ENCODE results near the gene ZBTB33.

DNA sequence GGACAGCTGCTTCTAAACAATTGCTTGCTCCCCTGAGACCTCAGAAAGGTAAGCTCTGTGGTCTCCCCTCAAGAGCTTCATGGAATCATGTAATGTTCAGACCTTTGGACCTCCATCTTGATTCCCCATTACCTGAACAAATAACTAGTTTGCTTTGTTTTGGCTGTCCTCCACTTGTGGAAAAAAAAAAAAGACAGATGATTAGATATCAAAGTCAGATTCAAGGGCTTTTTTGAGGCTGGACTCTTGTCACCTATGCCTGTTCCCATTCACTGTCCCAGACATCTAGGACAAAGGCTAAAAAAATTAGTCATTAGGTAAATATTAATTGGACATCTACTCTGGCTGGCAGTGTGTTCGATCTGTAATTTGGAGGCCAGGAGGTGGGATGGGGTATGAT is 47.3 kb downstream of the ZBTB33 start:
- TF ChIP-seq, protein P1, sequence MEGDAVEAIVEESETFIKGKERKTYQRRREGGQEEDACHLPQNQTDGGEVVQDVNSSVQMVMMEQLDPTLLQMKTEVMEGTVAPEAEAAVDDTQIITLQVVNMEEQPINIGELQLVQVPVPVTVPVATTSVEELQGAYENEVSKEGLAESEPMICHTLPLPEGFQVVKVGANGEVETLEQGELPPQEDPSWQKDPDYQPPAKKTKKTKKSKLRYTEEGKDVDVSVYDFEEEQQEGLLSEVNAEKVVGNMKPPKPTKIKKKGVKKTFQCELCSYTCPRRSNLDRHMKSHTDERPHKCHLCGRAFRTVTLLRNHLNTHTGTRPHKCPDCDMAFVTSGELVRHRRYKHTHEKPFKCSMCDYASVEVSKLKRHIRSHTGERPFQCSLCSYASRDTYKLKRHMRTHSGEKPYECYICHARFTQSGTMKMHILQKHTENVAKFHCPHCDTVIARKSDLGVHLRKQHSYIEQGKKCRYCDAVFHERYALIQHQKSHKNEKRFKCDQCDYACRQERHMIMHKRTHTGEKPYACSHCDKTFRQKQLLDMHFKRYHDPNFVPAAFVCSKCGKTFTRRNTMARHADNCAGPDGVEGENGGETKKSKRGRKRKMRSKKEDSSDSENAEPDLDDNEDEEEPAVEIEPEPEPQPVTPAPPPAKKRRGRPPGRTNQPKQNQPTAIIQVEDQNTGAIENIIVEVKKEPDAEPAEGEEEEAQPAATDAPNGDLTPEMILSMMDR (conservative IDR thresholded peaks at IDR 0.05), result no peak
- TF ChIP-seq ZFX (IDR thresholded peaks at IDR 0.05), result no peak

All from C4-2B (cell line).